ENCODE measurements around the gene OBSCN.

The OBSCN gene

GRCh38 chr1:228339766-228340685 lies 132.2 kb downstream of the OBSCN start:
- no peak for DNase-seq (ENCODE audit: low read depth in 2 of 2)

- no peak for DNase-seq (ENCODE audit: low read depth in 2 of 2)
These were observed 133.0 kb downstream of the OBSCN start for GRCh38 chr1:228340686-228341449.

GRCh38 chr1:228341450-228341813 lies 133.6 kb downstream of the OBSCN start:
- DNase-seq (ENCODE audit: low read depth in 2 of 2): no peak

- DNase-seq (ENCODE audit: low read depth in 2 of 2): no peak
These were observed 134.2 kb downstream of the OBSCN start for GRCh38 chr1:228341814-228342626.

- no peak for DNase-seq (ENCODE audit: low read depth in 2 of 2)
These were observed 134.9 kb downstream of the OBSCN start for GRCh38 chr1:228342627-228343190.

- DNase-seq (ENCODE audit: low read depth in 2 of 2): no peak
These were observed 135.4 kb downstream of the OBSCN start for GRCh38 chr1:228343191-228343661.

GRCh38 chr1:228344631-228345072 lies 136.8 kb downstream of the OBSCN start:
- no peak for DNase-seq (ENCODE audit: low read depth in 2 of 2)

- DNase-seq (ENCODE audit: low read depth in 2 of 2): no peak
These were observed 137.5 kb downstream of the OBSCN start for GRCh38 chr1:228345201-228345930.

- no peak for DNase-seq (ENCODE audit: low read depth in 2 of 2)
These were observed 138.9 kb downstream of the OBSCN start for GRCh38 chr1:228346731-228347130.

- DNase-seq (ENCODE audit: low read depth in 2 of 2): no peak
These were observed 139.3 kb downstream of the OBSCN start for GRCh38 chr1:228347181-228347580.

- DNase-seq (ENCODE audit: low read depth in 2 of 2): no peak
These were observed 141.0 kb downstream of the OBSCN start for GRCh38 chr1:228348708-228349467.

GRCh38 chr1:228349701-228350171 lies 141.9 kb downstream of the OBSCN start:
- no peak for DNase-seq (ENCODE audit: low read depth in 2 of 2)

- no peak for DNase-seq (ENCODE audit: low read depth in 2 of 2)
These were observed 142.4 kb downstream of the OBSCN start for GRCh38 chr1:228350179-228350742.

- DNase-seq (ENCODE audit: low read depth in 2 of 2): no peak
These were observed 143.3 kb downstream of the OBSCN start for GRCh38 chr1:228350831-228351781.

GRCh38 chr1:228351850-228352249 lies 144.0 kb downstream of the OBSCN start:
- no peak for DNase-seq (ENCODE audit: low read depth in 2 of 2)

- DNase-seq (ENCODE audit: low read depth in 2 of 2): no peak
These were observed 145.0 kb downstream of the OBSCN start for GRCh38 chr1:228352677-228353481.

- DNase-seq (ENCODE audit: low read depth in 2 of 2): no peak
These were observed 145.9 kb downstream of the OBSCN start for GRCh38 chr1:228353601-228354371.
